GM10266 (cell line): ENCODE data around the gene RPAP2.
A peak's percentile ranks its signal among the peaks of the same experiment; 100 is the strongest.

Experiments used
- DNase-seq: peaks from one replicate; pipeline ENCODE4 v3.0.0; 2012; ENCODE audit errors: extremely low spot score
- TF ChIP-seq, protein P1 (sequence below): IDR thresholded peaks from 2 replicates; pipeline ENCODE4 v1.5.1; 2012; ENCODE audit warnings: mild to moderate bottlenecking, low read depth; ENCODE audit not compliant: control insufficient read depth, insufficient read depth; ENCODE audit errors: missing control alignments

The RPAP2 gene

DNA sequence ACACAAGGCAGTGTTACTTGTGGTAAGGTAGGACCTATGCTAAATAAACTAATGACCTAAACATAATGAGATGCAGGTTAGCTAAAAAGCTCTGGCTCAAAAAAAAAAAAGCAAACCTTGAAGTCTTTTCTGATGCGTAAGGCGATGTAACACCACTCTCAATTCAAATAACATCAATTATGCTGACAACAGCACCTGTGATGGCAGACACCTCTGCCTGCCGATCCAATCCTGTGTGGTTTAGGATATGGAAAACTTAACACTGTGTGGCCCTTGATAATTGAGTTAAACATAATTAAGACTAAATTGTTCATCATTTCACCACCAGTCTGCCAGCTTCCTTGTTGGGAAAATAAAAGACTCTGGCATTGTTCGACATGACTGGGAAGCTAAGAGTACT is 9.1 kb downstream of the RPAP2 start:
- TF ChIP-seq, protein P1, sequence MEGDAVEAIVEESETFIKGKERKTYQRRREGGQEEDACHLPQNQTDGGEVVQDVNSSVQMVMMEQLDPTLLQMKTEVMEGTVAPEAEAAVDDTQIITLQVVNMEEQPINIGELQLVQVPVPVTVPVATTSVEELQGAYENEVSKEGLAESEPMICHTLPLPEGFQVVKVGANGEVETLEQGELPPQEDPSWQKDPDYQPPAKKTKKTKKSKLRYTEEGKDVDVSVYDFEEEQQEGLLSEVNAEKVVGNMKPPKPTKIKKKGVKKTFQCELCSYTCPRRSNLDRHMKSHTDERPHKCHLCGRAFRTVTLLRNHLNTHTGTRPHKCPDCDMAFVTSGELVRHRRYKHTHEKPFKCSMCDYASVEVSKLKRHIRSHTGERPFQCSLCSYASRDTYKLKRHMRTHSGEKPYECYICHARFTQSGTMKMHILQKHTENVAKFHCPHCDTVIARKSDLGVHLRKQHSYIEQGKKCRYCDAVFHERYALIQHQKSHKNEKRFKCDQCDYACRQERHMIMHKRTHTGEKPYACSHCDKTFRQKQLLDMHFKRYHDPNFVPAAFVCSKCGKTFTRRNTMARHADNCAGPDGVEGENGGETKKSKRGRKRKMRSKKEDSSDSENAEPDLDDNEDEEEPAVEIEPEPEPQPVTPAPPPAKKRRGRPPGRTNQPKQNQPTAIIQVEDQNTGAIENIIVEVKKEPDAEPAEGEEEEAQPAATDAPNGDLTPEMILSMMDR, result no peak
- DNase-seq, result no peak

- TF ChIP-seq, protein P1, result peak; percentile 52
- peak; percentile 31 for DNase-seq
Measured at GRCh38 chr1:92310185-92310597, 11.3 kb downstream of the RPAP2 start.

GRCh38 chr1:92314024-92314423 is 15.2 kb downstream of the RPAP2 start:
- no peak for DNase-seq
- TF ChIP-seq, protein P1, result no peak

DNA sequence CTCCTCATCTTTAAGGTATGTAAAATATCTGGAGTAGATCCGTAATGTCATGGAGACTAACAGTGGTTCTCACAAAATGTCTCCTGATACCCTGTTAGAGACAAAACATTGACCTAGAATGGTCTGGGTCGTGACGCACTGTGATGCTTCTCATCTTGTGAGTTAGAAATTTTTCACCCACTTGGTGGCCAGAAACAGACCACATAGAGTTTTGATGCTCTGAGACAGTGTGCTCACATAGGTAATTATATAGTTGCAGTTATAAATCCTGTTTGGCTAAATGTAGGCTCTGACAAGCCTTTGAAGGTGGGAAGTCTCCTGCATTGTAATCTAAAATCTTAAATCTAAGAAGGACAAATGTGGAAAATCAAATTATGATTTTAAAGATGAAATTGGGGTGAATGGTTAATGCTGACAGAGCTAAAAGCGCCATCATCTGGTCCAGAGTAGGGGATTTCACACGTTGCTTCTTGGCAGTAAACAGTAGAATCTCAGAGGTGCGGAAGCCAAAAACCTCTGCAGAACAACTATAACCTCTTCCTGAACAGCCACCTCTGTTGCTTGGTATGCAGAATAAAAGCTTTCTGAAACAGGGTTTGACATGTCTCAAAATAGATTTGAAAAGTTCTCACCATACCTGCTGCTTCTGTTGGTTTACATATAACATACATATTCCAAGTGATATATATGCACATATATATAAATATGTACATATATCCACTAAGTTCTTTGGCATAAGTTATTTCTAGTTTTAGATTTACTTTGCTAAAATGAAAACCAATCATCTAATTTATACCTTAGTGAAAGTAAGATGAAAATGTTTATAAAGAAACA is 17.1 kb downstream of the RPAP2 start:
- TF ChIP-seq, protein P1, result no peak

DNA sequence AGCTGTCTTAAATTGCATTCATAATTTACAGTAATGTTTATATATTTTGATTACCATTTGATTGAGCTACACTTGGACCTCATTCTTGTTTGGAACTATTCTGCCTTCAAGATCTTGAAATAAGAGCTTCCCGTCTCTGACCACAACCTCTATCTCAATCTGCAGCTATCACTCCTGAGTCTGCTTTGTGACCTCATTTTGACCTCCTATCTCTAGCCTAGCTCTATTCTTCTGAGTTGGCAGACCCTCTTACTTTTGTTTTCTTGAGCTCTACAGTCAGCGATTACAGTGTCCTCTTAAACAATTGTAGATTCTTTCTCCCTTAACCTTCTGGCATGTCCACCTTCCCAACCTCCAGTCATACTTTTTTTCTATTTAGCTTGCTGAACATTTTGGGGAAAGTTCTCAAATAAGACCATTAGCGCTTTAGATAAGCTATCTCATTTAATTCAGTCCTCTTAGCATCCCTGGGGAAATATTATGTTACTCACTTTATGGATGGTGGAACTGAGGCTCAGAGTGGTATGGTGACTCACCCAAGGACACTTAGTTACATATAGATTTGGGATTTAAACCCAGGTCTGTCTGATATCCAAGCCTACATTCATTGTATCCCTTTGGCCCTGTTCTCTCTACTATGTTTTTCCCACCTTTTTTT is 19.1 kb downstream of the RPAP2 start:
- TF ChIP-seq, protein P1, result no peak

More for the DNA sequence above, 17.1 kb downstream of the RPAP2 start:
- DNase-seq, result no peak

GRCh38 chr1:92323473-92324453 is 24.9 kb downstream of the RPAP2 start:
- DNase-seq, result no peak

More for the DNA sequence above, 19.1 kb downstream of the RPAP2 start:
- DNase-seq, result no peak

More at GRCh38 chr1:92323473-92324453, 24.9 kb downstream of the RPAP2 start:
- TF ChIP-seq, protein P1, result no peak
